AG04450 (cell line): ENCODE measurements around the gene GLCCI1. TPM values are rescaled to one million over a fixed set of nuclear protein-coding genes. Genes with fewer than 3 reads are reported as not detected.

Experiments
- CTCF ChIA-PET: fragments of 300-600, 350-600 bp; formaldehyde crosslinking; extraction: SDS; loops from one replicate; lab custom pipeline; 2022; ENCODE audit warnings: antibody characterized with exemption, inconsistent platforms; lab: Charles Lee
- POLR2A ChIA-PET: fragments of 350-600 bp; formaldehyde crosslinking; extraction: SDS; loops from one replicate; lab custom pipeline; 2021; ENCODE audit warnings: antibody characterized with exemption, inconsistent platforms; lab: Yijun Ruan, JAX
- DNase-seq: peaks from one replicate; pipeline ENCODE4 v3.0.0-alpha.2; 2011; ENCODE audit warnings: low read depth, low spot score
- H3K27ac ChIP-seq: one replicate; pipeline ENCODE4 v1.5.1; 2012; ENCODE audit warnings: low read depth, low read length, control low read depth
- H3K27me3 ChIP-seq: one replicate; pipeline ENCODE4 v1.6.0; 2012; ENCODE audit warnings: low read length; ENCODE audit not compliant: control insufficient read depth, insufficient read depth
- H3K4me3 ChIP-seq: 2 replicates; pipeline ENCODE4 v1.5.1; 2011; ENCODE audit warnings: mild to moderate bottlenecking, low read depth, low read length, control low read depth
- H3K9me3 ChIP-seq: 2 replicates; pipeline ENCODE4 v1.5.1; 2012; ENCODE audit warnings: low read length; ENCODE audit not compliant: control insufficient read depth, insufficient read depth
- CTCF ChIP-seq: IDR thresholded peaks from 2 replicates; pipeline ENCODE4 v1.5.1; 2011; ENCODE audit warnings: low read depth, low read length, control low read depth, inconsistent platforms
- polyA minus RNA-seq: library from RNA; depleted of rRNA, polyadenylated mRNA; stranded (reverse); fragments of >200 nt; gene quantifications from 2 replicates; pipeline ENCODE4 v1.2.3, GENCODE V29; 2011; rRNA and poly(A)+ RNA removed
- polyA plus RNA-seq: library from polyadenylated mRNA; depleted of rRNA; stranded (reverse); fragments of >200 nt; gene quantifications from 2 replicates; pipeline ENCODE4 v1.2.3, GENCODE V29; 2011; rRNA removed

Gene GLCCI1
- 8.1 and 13.5 TPM in 2 replicates for polyA plus RNA-seq
- 32.3 and 32.9 TPM in 2 replicates for polyA minus RNA-seq

GRCh38 chr7:7968544-7969305 lies at the start of gene GLCCI1:
GLCCI1 (plus strand) TSS chr7:7968796; CDS start chr7:7969351, 555 bp downstream.
- POLR2A ChIA-PET: interaction anchor here (0.5 to 1.0 kb wide), 7 partner anchors 9 to 287 kb away, joined by 3 to 6 read pairs (median 3); no protein-coding TSS in a partner anchor
- Histone ChIP-seq H3K27me3 (no peaks in the 10 kb centered on the region), H3K9me3 (no peaks in the 10 kb centered on the region), H3K27ac (peak within 1 kb of the TSS; percentile 79), H3K4me3 (peak within 1 kb of the TSS; percentile 90)
- TF ChIP-seq CTCF: no peak
- CTCF ChIA-PET: interaction anchor here (0.6 to 2.0 kb wide), 2 partner anchors 287 to 288 kb away, joined by 3 to 11 read pairs; no protein-coding TSS in a partner anchor
- DNase-seq: peak; percentile 89

- ChIA-PET CTCF (interaction anchor here (2.4 kb wide), 1 partner anchor 238 kb away, joined by 8 read pairs; no protein-coding TSS in a partner anchor), POLR2A (no interaction called here)
- no peaks in the 10 kb centered on the region for H3K9me3 ChIP-seq
- no peak for TF ChIP-seq CTCF
- H3K4me3 ChIP-seq: no peak overlapping the region
- H3K27ac ChIP-seq: no peak overlapping the region
- DNase-seq: no peak
- H3K27me3 ChIP-seq: no peaks in the 10 kb centered on the region
Measured at GRCh38 chr7:7919449-7919945, 49.1 kb upstream of the GLCCI1 start.

GRCh38 chr7:7920056-7920455 lies 48.5 kb upstream of the GLCCI1 start:
- ChIA-PET POLR2A (no interaction called here), CTCF (interaction anchor here (2.4 kb wide), 1 partner anchor 239 kb away, joined by 8 read pairs; no protein-coding TSS in a partner anchor)
- Histone ChIP-seq H3K27ac (no peak overlapping the region), H3K27me3 (no peaks in the 10 kb centered on the region), H3K9me3 (no peaks in the 10 kb centered on the region), H3K4me3 (no peak overlapping the region)
- TF ChIP-seq CTCF: no peak
- DNase-seq: no peak

GRCh38 chr7:7920481-7920880 lies 48.1 kb upstream of the GLCCI1 start:
- POLR2A ChIA-PET: no interaction called here
- no peak for TF ChIP-seq CTCF
- Histone ChIP-seq H3K9me3 (no peaks in the 10 kb centered on the region), H3K27ac (no peak overlapping the region), H3K27me3 (no peaks in the 10 kb centered on the region), H3K4me3 (no peak overlapping the region)
- DNase-seq: no peak
- CTCF ChIA-PET: interaction anchor here (2.4 kb wide), 1 partner anchor 239 kb away, joined by 8 read pairs; no protein-coding TSS in a partner anchor

- DNase-seq: no peak
- Histone ChIP-seq H3K27me3 (no peaks in the 10 kb centered on the region), H3K9me3 (no peaks in the 10 kb centered on the region), H3K4me3 (no peak overlapping the region), H3K27ac (no peak overlapping the region)
- no peak for TF ChIP-seq CTCF
- POLR2A ChIA-PET: no interaction called here
- CTCF ChIA-PET: no interaction called here
Measured at GRCh38 chr7:7921830-7922229, 46.8 kb upstream of the GLCCI1 start.
